Motor neuron (in vitro differentiated cells): Measurements from ENCODE around the gene ATP6V1G3. TPM values are rescaled to one million over a fixed set of nuclear protein-coding genes. Genes with fewer than 3 reads are reported as not detected.

Experiments
- ATAC-seq, 8 experiments: fragments of 200-7000 bp; cut with Tn5 transposase; replicated peaks in 6 of 8; 2 replicates each; pipeline ENCODE4 v1.8.0; 2021; ENCODE audit warnings: mild to moderate bottlenecking in 8 of 8, moderate library complexity in 8 of 8
- H3K27ac ChIP-seq, 2 donors: fragments of 250-450 bp; sonication (Bioruptor Pico); 2 replicates each; pipeline ENCODE4 v1.9.0; 2021; ENCODE audit warnings: antibody characterized with exemption in 2 of 2, mild to moderate bottlenecking in 2 of 2, moderate library complexity in 1 of 2
- H3K4me1 ChIP-seq, 2 donors: fragments of 250-450 bp; sonication (Bioruptor Pico); replicated peaks in 1 of 2; 2 replicates each; pipeline ENCODE4 v1.6.1; 2021; ENCODE audit warnings: antibody characterized with exemption in 2 of 2, mild to moderate bottlenecking in 2 of 2, moderate library complexity in 1 of 2
- H3K4me3 ChIP-seq, 5 donors: fragments of 250-450 bp; sonication (Bioruptor Pico); 2 replicates each; pipeline ENCODE4 v1.9.0; 2021; ENCODE audit warnings: antibody characterized with exemption in 5 of 5, mild to moderate bottlenecking in 5 of 5, moderate library complexity in 4 of 5
- WGBS, 10 experiments: fragments of 450-650 bp; shearing (Covaris generic); methylation state at CpG; one replicate each; pipeline ENCODE4 v1.0.0; 2022; 5-methylcytosine and 5-hydroxymethylcytosine counted together
- in situ Hi-C, 9 experiments: fragments of 400-800 bp; cut with MboI; loops; one replicate each; pipeline ENCODE4 v1.15.0; 2021; ENCODE audit warnings: low sequenced_read_pairs in 9 of 9, low pct_unique_long_range_greater_than_20kb in 2 of 9; ENCODE audit not compliant: unreplicated experiment in 9 of 9
- total RNA-seq, 8 experiments: library from RNA; unstranded; fragments of 300-600 nt; gene quantifications; 2 replicates each; pipeline versions ENCODE4 v1.2.3 to v1.2.4, GENCODE V29; 2022

ATP6V1G3 gene
- total RNA-seq, 8 experiments from 2014 or later: not detected

DNA sequence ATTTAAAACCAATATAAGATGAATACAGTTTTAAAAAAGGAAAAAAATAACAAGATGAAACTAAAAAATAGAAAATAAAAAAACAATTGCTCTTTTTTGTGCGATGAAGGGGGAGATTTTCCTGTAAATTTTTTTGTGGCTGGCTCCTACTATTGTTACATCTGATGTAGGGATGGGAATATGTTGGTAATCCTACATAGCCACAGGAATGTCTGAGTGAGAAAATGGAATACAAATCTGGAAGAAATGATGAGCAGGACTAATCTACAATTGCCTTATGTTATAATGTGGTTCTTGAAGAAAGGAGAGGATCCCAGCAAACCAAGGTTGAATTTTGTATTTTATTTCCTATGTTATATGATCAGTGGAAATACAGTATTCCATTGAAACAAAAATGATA, 40.9 kb downstream of the ATP6V1G3 start:
- Histone ChIP-seq H3K27ac (no peak overlapping the region), H3K4me3 (no peak overlapping the region), H3K4me1 (no peaks in the 10 kb centered on the region)
- no peak for ATAC-seq
- in situ Hi-C loops: no loop called here
- WGBS, 10 experiments: 18 to 100% (median 85%) methylated on average over 1 of the region's 1 CpG

DNA sequence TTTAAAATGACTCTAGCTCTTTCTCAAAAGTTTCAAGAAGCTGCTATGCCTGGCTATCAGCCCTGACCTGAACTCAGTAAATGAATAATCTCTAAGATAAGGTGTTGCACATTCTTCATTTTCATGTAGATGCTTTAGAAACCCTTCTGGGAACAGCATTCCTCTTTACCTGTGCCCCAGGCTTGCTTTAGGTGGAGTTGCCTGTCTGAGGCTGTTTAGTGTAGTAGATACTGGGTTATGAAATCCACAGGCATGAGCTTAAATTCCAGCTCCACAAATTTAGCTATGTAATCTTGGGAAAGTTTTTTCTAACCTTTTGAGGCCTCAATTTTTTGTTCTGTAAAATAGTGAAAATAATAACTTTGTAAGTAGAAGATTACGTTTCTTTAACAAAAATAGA, 41.6 kb downstream of the ATP6V1G3 start:
- H3K4me3 ChIP-seq: no peak overlapping the region
- no peaks in the 10 kb centered on the region for H3K4me1 ChIP-seq
- peak in 1 of 8 experiments; percentile 16 for ATAC-seq
- in situ Hi-C loops: no loop called here
- H3K27ac ChIP-seq: no peak overlapping the region
- WGBS, 10 experiments: 71 to 100% (median 91%) methylated on average over 1 of the region's 1 CpG

GRCh38 chr1:198498103-198498385, 42.4 kb downstream of the ATP6V1G3 start:
- H3K4me3 ChIP-seq: no peak overlapping the region
- 27 to 100% (median 100%) methylated on average over 1 of the region's 1 CpG; no CpG with 5 or more reads in 3 of the 10 experiments for WGBS, 10 experiments
- H3K27ac ChIP-seq: no peak overlapping the region
- no peak for ATAC-seq
- in situ Hi-C loops: no loop called here
- H3K4me1 ChIP-seq: no peaks in the 10 kb centered on the region

DNA sequence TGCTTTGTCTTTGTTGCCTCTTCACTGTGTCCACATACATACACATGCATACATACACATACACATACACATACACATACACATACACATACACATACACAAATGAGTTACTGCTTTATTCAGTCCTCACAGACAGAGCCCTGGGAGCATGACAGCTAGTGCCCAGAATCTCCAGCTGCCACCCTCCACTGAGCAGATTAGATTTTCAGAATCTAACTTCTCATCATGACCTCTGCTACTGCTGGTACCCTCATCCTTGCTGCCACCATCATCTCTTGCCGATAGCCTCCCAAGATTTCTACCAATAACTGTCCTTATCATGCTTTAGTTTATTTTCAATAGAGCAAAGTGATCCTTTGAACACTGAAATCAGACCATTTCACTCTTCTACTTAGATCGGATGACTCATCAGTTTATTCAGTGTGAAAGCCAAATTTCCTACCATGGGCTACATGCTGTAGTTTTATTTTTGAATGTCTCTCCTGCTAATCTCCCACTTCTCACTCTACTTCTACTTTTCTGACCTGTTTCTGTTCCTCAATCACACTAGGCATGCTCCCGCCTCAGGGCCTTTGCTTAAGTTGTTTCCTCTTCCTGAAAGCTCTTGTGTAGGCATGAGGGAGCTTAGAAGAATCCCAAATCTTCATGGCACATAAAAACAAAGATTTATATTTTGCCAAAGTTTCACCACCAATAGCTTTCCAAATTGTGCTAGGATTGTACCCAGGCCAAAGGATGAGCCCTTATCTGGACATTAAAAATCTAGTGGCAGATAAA, 43.0 kb downstream of the ATP6V1G3 start:
- 17 to 94% (median 80%) methylated on average over 1 to 3 of the region's 3 CpGs; no CpG with 5 or more reads in 3 of the 10 experiments for WGBS, 10 experiments
- H3K27ac ChIP-seq: no peak overlapping the region
- in situ Hi-C loops: no loop called here
- H3K4me3 ChIP-seq: no peak overlapping the region
- ATAC-seq: peak in 4 of 8 experiments; percentile 21 to 49 (median 38)
- no peaks in the 10 kb centered on the region for H3K4me1 ChIP-seq

GRCh38 chr1:198496216-198497143, 44.0 kb downstream of the ATP6V1G3 start:
- ATAC-seq: peak in 2 of 8 experiments; percentile 65 to 69
- Histone ChIP-seq H3K4me1 (no peaks in the 10 kb centered on the region), H3K4me3 (no peak overlapping the region), H3K27ac (no peak overlapping the region)
- in situ Hi-C loops: no loop called here
- WGBS, 10 experiments: 43 to 98% (median 87%) methylated on average over 3 to 6 of the region's 6 CpGs

- H3K27ac ChIP-seq: no peak overlapping the region
- H3K4me3 ChIP-seq: no peak overlapping the region
- ATAC-seq: no peak
- WGBS, 10 experiments: 46 to 91% (median 65%) methylated on average over 2 to 3 of the region's 3 CpGs
- in situ Hi-C loops: no loop called here
- H3K4me1 ChIP-seq: no peaks in the 10 kb centered on the region
These were observed 44.8 kb downstream of the ATP6V1G3 start for GRCh38 chr1:198495631-198496030.

DNA sequence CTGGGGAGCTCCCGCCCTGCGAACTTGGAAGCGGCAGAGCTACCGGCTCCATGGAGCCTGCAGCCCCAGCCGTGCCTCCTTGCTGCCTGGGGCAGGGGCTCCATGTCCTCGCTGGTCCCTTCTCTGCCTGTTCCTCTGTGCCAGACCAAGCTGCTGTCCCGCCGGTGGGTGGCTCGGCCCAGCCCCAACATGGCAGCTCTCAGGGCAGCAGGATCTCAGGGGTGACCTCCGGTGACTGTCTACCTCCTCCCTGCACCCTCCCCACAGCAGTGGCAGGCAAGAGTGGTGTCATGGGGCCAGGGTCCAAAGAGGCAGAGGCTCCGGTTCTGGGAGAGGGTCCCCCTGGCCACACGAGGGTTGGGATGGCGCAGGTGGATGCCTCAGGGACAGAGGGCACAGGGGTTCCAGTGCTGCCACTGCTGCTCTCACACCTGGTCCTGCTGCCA, 45.8 kb downstream of the ATP6V1G3 start:
- ATAC-seq: no peak
- in situ Hi-C loops: no loop called here
- no peaks in the 10 kb centered on the region for H3K4me1 ChIP-seq
- no peak overlapping the region for H3K27ac ChIP-seq
- WGBS, 10 experiments: 74 to 100% (median 93%) methylated on average over 3 to 5 of the region's 13 CpGs; no CpG with 5 or more reads in 5 of the 10 experiments
- H3K4me3 ChIP-seq: no peak overlapping the region

DNA sequence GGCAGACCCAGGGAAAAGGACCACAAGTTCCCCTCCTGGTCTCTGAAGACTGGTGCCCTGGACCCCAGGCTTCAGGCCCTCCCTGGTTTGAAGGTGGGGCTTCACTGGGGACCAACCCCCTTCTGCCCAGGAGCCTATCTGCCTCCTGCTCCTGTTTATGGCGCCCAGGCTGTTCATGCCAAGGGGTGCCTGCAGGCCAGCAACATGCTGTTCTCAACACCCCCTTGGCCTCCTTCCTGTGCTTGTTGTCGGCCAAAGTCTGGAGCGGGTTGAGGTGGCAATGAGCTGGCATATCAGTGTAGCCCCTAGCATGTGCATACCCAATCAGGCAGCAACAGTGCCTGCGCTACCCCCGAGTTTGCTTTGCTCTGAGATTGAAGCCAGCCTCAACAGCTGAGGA, 46.3 kb downstream of the ATP6V1G3 start:
- no peak for ATAC-seq
- 80 to 100% (median 98%) methylated on average over 2 to 5 of the region's 5 CpGs; no CpG with 5 or more reads in 5 of the 10 experiments for WGBS, 10 experiments
- Histone ChIP-seq H3K27ac (no peak overlapping the region), H3K4me3 (no peak overlapping the region), H3K4me1 (no peaks in the 10 kb centered on the region)
- in situ Hi-C loops: no loop called here

DNA sequence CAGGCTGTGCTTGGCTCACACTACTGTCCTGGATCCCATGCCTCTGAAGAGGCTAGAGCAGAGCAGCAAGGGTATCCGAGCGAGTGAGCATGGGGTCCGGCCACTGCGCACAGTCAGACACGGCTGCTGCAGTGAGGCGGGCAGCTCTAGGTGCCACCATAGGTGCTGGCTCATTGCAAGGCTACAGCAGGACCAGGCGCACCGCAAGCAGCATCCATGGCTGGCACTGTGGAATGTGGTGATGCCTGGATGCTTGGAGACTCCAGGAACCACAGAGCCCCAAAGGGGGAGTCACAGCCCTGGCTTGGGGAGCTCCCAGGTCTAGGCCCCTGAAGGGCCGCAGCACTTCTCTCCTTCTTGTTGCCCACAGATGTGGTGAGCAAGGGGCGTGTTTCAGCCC, 47.2 kb downstream of the ATP6V1G3 start:
- in situ Hi-C loops: no loop called here
- no peak for ATAC-seq
- WGBS, 10 experiments: 81 to 100% (median 94%) methylated on average over 5 to 10 of the region's 10 CpGs; no CpG with 5 or more reads in 6 of the 10 experiments
- Histone ChIP-seq H3K4me3 (no peak overlapping the region), H3K4me1 (no peaks in the 10 kb centered on the region), H3K27ac (no peak overlapping the region)

DNA sequence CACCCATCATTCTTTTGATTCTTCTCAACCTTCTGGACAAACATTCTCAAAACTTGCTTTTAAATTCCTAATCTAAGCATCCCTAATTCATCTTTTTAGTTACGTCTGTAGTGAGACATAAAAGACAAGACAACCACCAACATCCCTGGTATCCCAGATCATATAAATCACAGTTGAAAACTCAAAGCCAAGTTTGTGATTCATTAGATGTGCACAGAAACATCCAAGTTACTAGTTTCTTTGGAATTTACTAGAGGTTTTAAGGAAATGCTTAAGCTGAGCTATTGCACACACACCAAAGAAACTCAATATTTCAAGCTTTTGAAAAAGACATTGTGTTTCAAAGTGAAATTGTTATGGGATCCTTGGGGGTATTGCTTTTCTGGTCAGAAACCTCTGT, 47.6 kb downstream of the ATP6V1G3 start:
- Histone ChIP-seq H3K4me1 (no peaks in the 10 kb centered on the region), H3K27ac (no peak overlapping the region), H3K4me3 (no peak overlapping the region)
- ATAC-seq: no peak
- 25 to 100% (median 78%) methylated on average over 1 of the region's 1 CpG; no CpG with 5 or more reads in 1 of the 10 experiments for WGBS, 10 experiments
- in situ Hi-C loops: no loop called here

- Histone ChIP-seq H3K4me1 (no peaks in the 10 kb centered on the region), H3K27ac (no peak overlapping the region), H3K4me3 (no peak overlapping the region)
- in situ Hi-C loops: no loop called here
- WGBS, 10 experiments: 6 to 94% (median 78%) methylated on average over 2 to 3 of the region's 3 CpGs
- no peak for ATAC-seq
These were observed 48.9 kb downstream of the ATP6V1G3 start for GRCh38 chr1:198491596-198491995.

DNA sequence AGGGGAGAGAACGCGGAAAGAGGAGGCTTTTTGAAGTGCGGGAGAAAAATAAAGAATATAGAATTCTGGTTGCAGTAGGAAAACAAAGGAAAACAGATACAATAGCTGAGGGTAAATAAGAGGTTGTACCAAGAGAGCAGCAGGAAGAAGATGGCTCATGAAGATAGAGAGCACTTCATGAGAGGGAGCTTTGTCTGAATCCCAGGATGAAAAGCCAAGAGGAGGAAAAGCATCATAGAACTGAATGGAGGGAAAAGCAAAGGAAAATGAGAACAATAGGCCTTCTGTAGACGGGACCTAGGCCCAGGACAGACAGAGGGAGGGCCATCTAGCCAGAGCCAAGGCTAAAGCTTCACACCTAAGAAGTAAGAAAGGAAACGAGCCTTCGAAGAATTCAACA, 49.5 kb downstream of the ATP6V1G3 start:
- WGBS, 10 experiments: 68 to 100% (median 85%) methylated on average over 3 to 6 of the region's 6 CpGs

DNA sequence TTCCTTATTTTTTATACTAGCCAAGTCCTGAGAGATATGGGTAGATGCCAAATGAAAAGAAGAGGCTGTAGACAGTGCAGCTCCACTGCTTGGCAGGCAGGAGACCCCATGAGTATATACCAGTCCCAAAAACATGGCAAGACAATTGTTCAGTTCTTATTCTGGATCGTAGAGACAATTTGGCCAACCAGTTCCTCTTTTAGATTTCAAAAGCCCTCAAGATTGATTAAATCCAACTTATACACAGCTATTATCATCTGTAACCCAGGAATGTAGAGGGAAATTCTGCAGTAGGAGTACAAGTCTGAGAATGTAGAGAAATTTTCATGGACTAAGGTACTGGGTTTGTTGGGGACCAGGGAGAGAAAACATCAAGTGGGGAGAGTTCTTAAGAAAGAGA, 50.3 kb downstream of the ATP6V1G3 start:
- ATAC-seq: no peak
- in situ Hi-C loops: no loop called here
- H3K4me3 ChIP-seq: no peak overlapping the region
- 78 to 100% (median 83%) methylated on average over 1 of the region's 1 CpG; no CpG with 5 or more reads in 1 of the 10 experiments for WGBS, 10 experiments
- no peak overlapping the region for H3K27ac ChIP-seq
- H3K4me1 ChIP-seq: no peaks in the 10 kb centered on the region

More for the DNA sequence above, 49.5 kb downstream of the ATP6V1G3 start:
- no peak overlapping the region for H3K4me3 ChIP-seq
- in situ Hi-C loops: no loop called here
- H3K4me1 ChIP-seq: no peaks in the 10 kb centered on the region
- no peak overlapping the region for H3K27ac ChIP-seq
- no peak for ATAC-seq
